Mesendoderm (in vitro differentiated cells): ENCODE data around the gene GHRH.
A peak's percentile ranks its signal among the peaks of the same experiment; 100 is the strongest.

Experiments
- DNase-seq: peaks from one replicate; pipeline ENCODE4 v3.0.0; 2013
- H2AK5ac ChIP-seq: 2 replicates; pipeline ENCODE4 v1.6.1; 2013; ENCODE audit warnings: low read length, inconsistent platforms
- H2BK120ac ChIP-seq: 2 replicates; pipeline ENCODE4 v1.6.1; 2013; ENCODE audit warnings: low read depth, mild to moderate bottlenecking, low read length, moderate library complexity, mixed read lengths
- H2BK15ac ChIP-seq: replicated peaks from 2 replicates; pipeline ENCODE4 v1.6.1; 2013; ENCODE audit warnings: low read depth, mild to moderate bottlenecking, moderate library complexity
- H2BK5ac ChIP-seq: 2 replicates; pipeline ENCODE4 v1.6.1; 2013; ENCODE audit warnings: low read length, inconsistent platforms
- H3K18ac ChIP-seq: 2 replicates; pipeline ENCODE4 v1.6.1; 2013; ENCODE audit warnings: mild to moderate bottlenecking, low read length, mixed read lengths
- H3K23ac ChIP-seq: one replicate; pipeline ENCODE4 v1.6.1; 2013; ENCODE audit warnings: low read length
- H3K27ac ChIP-seq: 2 replicates; pipeline ENCODE4 v1.5.1; 2013; ENCODE audit warnings: low read depth, mild to moderate bottlenecking, inconsistent platforms, low read length, moderate library complexity
- H3K27me3 ChIP-seq: 2 replicates; pipeline ENCODE4 v1.6.1; 2013; ENCODE audit warnings: low read length, control low read depth, mild to moderate bottlenecking, inconsistent platforms; ENCODE audit not compliant: insufficient read depth, poor library complexity
- H3K36me3 ChIP-seq: 2 replicates; pipeline ENCODE4 v1.6.1; 2013; ENCODE audit warnings: low read length, inconsistent platforms; ENCODE audit not compliant: control insufficient read depth, insufficient read depth
- H3K4ac ChIP-seq: one replicate; pipeline ENCODE4 v1.6.1; 2013; ENCODE audit warnings: low read depth, mild to moderate bottlenecking, low read length, moderate library complexity
- H3K4me1 ChIP-seq: 2 replicates; pipeline ENCODE4 v1.6.1; 2013; ENCODE audit warnings: low read depth, low read length, inconsistent platforms; ENCODE audit not compliant: control insufficient read depth
- H3K4me2 ChIP-seq: 2 replicates; pipeline ENCODE4 v1.6.1; 2013; ENCODE audit warnings: low read length
- H3K4me3 ChIP-seq: 2 replicates; pipeline ENCODE4 v1.5.1; 2013; ENCODE audit warnings: mild to moderate bottlenecking, low read length
- H3K56ac ChIP-seq: one replicate; pipeline ENCODE4 v1.6.1; 2013; ENCODE audit warnings: low read length
- H3K79me1 ChIP-seq: 2 replicates; pipeline ENCODE4 v1.6.1; 2013; ENCODE audit warnings: low read length, inconsistent platforms
- H3K79me2 ChIP-seq: 2 replicates; pipeline ENCODE4 v1.6.1; 2013; ENCODE audit warnings: mild to moderate bottlenecking, low read length; ENCODE audit not compliant: control insufficient read depth, insufficient read depth
- H3K9ac ChIP-seq: 2 replicates; pipeline ENCODE4 v1.6.1; 2013; ENCODE audit warnings: low read length, inconsistent platforms
- H4K5ac ChIP-seq: one replicate; pipeline ENCODE4 v1.6.1; 2013; ENCODE audit warnings: low read length
- H4K8ac ChIP-seq: one replicate; pipeline ENCODE4 v1.6.1; 2013; ENCODE audit warnings: low read depth, mild to moderate bottlenecking, control low read depth, low read length, moderate library complexity
- WGBS: extraction: QIAGEN DNeasy Blood & Tissue Kit; methylation state at CpG from one replicate; pipeline ENCODE4 v1.1.7; 2013; ENCODE audit warnings: low lambda C conversion rate, missing lambda C conversion rate; ENCODE audit not compliant: insufficient coverage; ENCODE audit errors: extremely low coverage; 5-methylcytosine and 5-hydroxymethylcytosine counted together

GHRH gene

GRCh38 chr20:37259031-37259430 lies 2.6 kb downstream of the GHRH start:
- Histone ChIP-seq H4K5ac (no peak overlapping the region), H4K8ac (no peak overlapping the region), H3K18ac (no peak overlapping the region), H2BK120ac (no peak overlapping the region), H3K79me2 (no peaks in the 10 kb centered on the region), H3K4me1 (no peaks in the 10 kb centered on the region), H3K23ac (no peak overlapping the region), H2AK5ac (no peak overlapping the region), H3K36me3 (no peaks in the 10 kb centered on the region), H3K9ac (no peak overlapping the region), H3K4me2 (no peak overlapping the region), H3K27me3 (no peaks in the 10 kb centered on the region), H3K79me1 (no peaks in the 10 kb centered on the region), H2BK5ac (no peak overlapping the region), H3K4ac (no peak overlapping the region), H2BK15ac (no peak overlapping the region), H3K56ac (no peak overlapping the region), H3K27ac (no peak overlapping the region), H3K4me3 (no peak overlapping the region)
- no CpG with 5 or more reads among the region's 11 CpGs for WGBS
- peak; percentile 29 for DNase-seq

- peak; percentile 33 for DNase-seq
- no peak overlapping the region for H3K23ac ChIP-seq
- no CpG with 5 or more reads among the region's 9 CpGs for WGBS
- no peak overlapping the region for H4K5ac ChIP-seq
- H2BK120ac ChIP-seq = no peak overlapping the region
- H3K9ac ChIP-seq = no peak overlapping the region
- H4K8ac ChIP-seq = no peak overlapping the region
- H3K79me2 ChIP-seq = no peaks in the 10 kb centered on the region
- H2AK5ac ChIP-seq = no peak overlapping the region
- no peaks in the 10 kb centered on the region for H3K27me3 ChIP-seq
- no peaks in the 10 kb centered on the region for H3K79me1 ChIP-seq
- no peak overlapping the region for H3K27ac ChIP-seq
- no peak overlapping the region for H3K4me3 ChIP-seq
- H3K4ac ChIP-seq = no peak overlapping the region
- no peaks in the 10 kb centered on the region for H3K4me1 ChIP-seq
- no peak overlapping the region for H2BK5ac ChIP-seq
- H3K18ac ChIP-seq = peak overlapping the region; percentile 42
- peak overlapping the region; percentile 35 for H3K56ac ChIP-seq
- no peaks in the 10 kb centered on the region for H3K36me3 ChIP-seq
- no peak overlapping the region for H2BK15ac ChIP-seq
- no peak overlapping the region for H3K4me2 ChIP-seq
Measured at GRCh38 chr20:37257988-37258387, 3.6 kb downstream of the GHRH start.

- no peak overlapping the region for H3K4me2 ChIP-seq
- no peak overlapping the region for H3K23ac ChIP-seq
- H3K27me3 ChIP-seq = no peaks in the 10 kb centered on the region
- H4K8ac ChIP-seq = no peak overlapping the region
- no peak overlapping the region for H2AK5ac ChIP-seq
- no peaks in the 10 kb centered on the region for H3K4me1 ChIP-seq
- no peaks in the 10 kb centered on the region for H3K36me3 ChIP-seq
- no peak overlapping the region for H2BK120ac ChIP-seq
- H3K4ac ChIP-seq = no peak overlapping the region
- no peak overlapping the region for H3K56ac ChIP-seq
- H3K18ac ChIP-seq = no peak overlapping the region
- no peak overlapping the region for H3K9ac ChIP-seq
- no peak overlapping the region for H2BK15ac ChIP-seq
- no CpG with 5 or more reads among the region's 2 CpGs for WGBS
- H3K79me1 ChIP-seq = no peaks in the 10 kb centered on the region
- H3K27ac ChIP-seq = no peak overlapping the region
- no peak overlapping the region for H3K4me3 ChIP-seq
- H2BK5ac ChIP-seq = no peak overlapping the region
- no peak overlapping the region for H4K5ac ChIP-seq
- peak; percentile 27 for DNase-seq
- H3K79me2 ChIP-seq = no peaks in the 10 kb centered on the region
Measured at GRCh38 chr20:37257530-37257929, 4.1 kb downstream of the GHRH start.

- Histone ChIP-seq H4K8ac (no peak overlapping the region), H3K79me2 (no peaks in the 10 kb centered on the region)
Measured at GRCh38 chr20:37256286-37256685, 5.3 kb downstream of the GHRH start.

GRCh38 chr20:37254114-37254878 lies 7.3 kb downstream of the GHRH start:
- no peak overlapping the region for H2BK5ac ChIP-seq
- no peak overlapping the region for H2BK15ac ChIP-seq
- no peak overlapping the region for H3K27ac ChIP-seq
- no peak overlapping the region for H4K5ac ChIP-seq
- no peak overlapping the region for H3K4me3 ChIP-seq
- H3K4me2 ChIP-seq = no peak overlapping the region
- H3K23ac ChIP-seq = no peak overlapping the region
- no CpG with 5 or more reads among the region's 7 CpGs for WGBS
- no peaks in the 10 kb centered on the region for H3K27me3 ChIP-seq
- no peak overlapping the region for H3K18ac ChIP-seq
- no peaks in the 10 kb centered on the region for H3K36me3 ChIP-seq
- no peak overlapping the region for H2AK5ac ChIP-seq
- no peaks in the 10 kb centered on the region for H3K79me2 ChIP-seq
- no peaks in the 10 kb centered on the region for H3K4me1 ChIP-seq
- H2BK120ac ChIP-seq = no peak overlapping the region
- no peaks in the 10 kb centered on the region for H3K79me1 ChIP-seq
- no peak overlapping the region for H3K56ac ChIP-seq
- no peak for DNase-seq
- H3K4ac ChIP-seq = no peak overlapping the region
- no peak overlapping the region for H4K8ac ChIP-seq
- H3K9ac ChIP-seq = no peak overlapping the region

More at GRCh38 chr20:37256286-37256685, 5.3 kb downstream of the GHRH start:
- Histone ChIP-seq H3K18ac (no peak overlapping the region), H3K9ac (no peak overlapping the region), H2AK5ac (no peak overlapping the region), H3K23ac (no peak overlapping the region), H3K4ac (no peak overlapping the region), H3K79me1 (no peaks in the 10 kb centered on the region), H3K4me2 (no peak overlapping the region), H3K56ac (no peak overlapping the region), H3K36me3 (no peaks in the 10 kb centered on the region), H3K27ac (no peak overlapping the region), H4K5ac (no peak overlapping the region), H2BK15ac (no peak overlapping the region), H2BK5ac (no peak overlapping the region), H3K27me3 (no peaks in the 10 kb centered on the region), H2BK120ac (no peak overlapping the region), H3K4me1 (no peaks in the 10 kb centered on the region), H3K4me3 (no peak overlapping the region)
- DNase-seq = no peak
- WGBS = no CpG with 5 or more reads among the region's 11 CpGs

GRCh38 chr20:37253087-37253486 lies 8.5 kb downstream of the GHRH start:
- no peaks in the 10 kb centered on the region for H3K27me3 ChIP-seq

More at GRCh38 chr20:37253087-37253486, 8.5 kb downstream of the GHRH start:
- Histone ChIP-seq H3K4me3 (no peak overlapping the region), H3K18ac (no peak overlapping the region), H3K79me2 (no peaks in the 10 kb centered on the region), H3K9ac (no peak overlapping the region), H3K36me3 (no peaks in the 10 kb centered on the region), H2AK5ac (no peak overlapping the region), H2BK15ac (no peak overlapping the region), H2BK120ac (no peak overlapping the region), H3K27ac (no peak overlapping the region), H3K79me1 (no peaks in the 10 kb centered on the region), H2BK5ac (no peak overlapping the region), H3K56ac (no peak overlapping the region), H3K4ac (no peak overlapping the region), H3K4me1 (no peaks in the 10 kb centered on the region), H3K23ac (no peak overlapping the region), H3K4me2 (no peak overlapping the region), H4K8ac (no peak overlapping the region), H4K5ac (no peak overlapping the region)
- WGBS = no CpG with 5 or more reads among the region's 12 CpGs
- no peak for DNase-seq
